Dermis microvascular lymphatic vessel endothelial cell (primary cell): ENCODE results near the gene ECI2. TPM values are rescaled to one million over a fixed set of nuclear protein-coding genes. Genes with fewer than 3 reads are reported as not detected.
"Not testable (repeated sequence)": the region's sequence is repeated elsewhere in the genome, so short reads cannot be mapped to it uniquely, and the experiment has no call there.

Experiments
- DNase-seq, 2 donors: peaks; one replicate each; pipeline versions ENCODE4 v3.0.0 to v3.0.0-alpha.2; 2010; ENCODE audit warnings: low read depth in 2 of 2
- total RNA-seq: library from RNA; depleted of rRNA; stranded (reverse); fragments of >200 nt; gene quantifications from 2 replicates; pipeline ENCODE4 v1.2.1, GENCODE V29; 2014

The ECI2 gene
- total RNA-seq, 1 donor from 2014 or later, result 67.4 TPM

GRCh38 chr6:4103929-4104328 lies 31.4 kb downstream of the ECI2 start:
- no peak for DNase-seq

- no peak for DNase-seq
Measured at GRCh38 chr6:4102687-4103244, 32.6 kb downstream of the ECI2 start.

GRCh38 chr6:4101298-4101697 lies 34.1 kb downstream of the ECI2 start:
- no peak for DNase-seq

GRCh38 chr6:4100655-4101054 lies 34.7 kb downstream of the ECI2 start:
- DNase-seq, result no peak

- no peak for DNase-seq
Measured at GRCh38 chr6:4093288-4093687, 42.1 kb downstream of the ECI2 start.

- DNase-seq, result no peak
Measured at GRCh38 chr6:4091941-4092340, 43.4 kb downstream of the ECI2 start.

GRCh38 chr6:4090043-4090442 lies 45.3 kb downstream of the ECI2 start:
- DNase-seq, result not testable (repeated sequence)

GRCh38 chr6:4088704-4089103 lies 46.7 kb downstream of the ECI2 start:
- DNase-seq, result no peak

GRCh38 chr6:4085332-4085700 lies 50.1 kb downstream of the ECI2 start:
- DNase-seq, result no peak

GRCh38 chr6:4084444-4085331 lies 50.7 kb downstream of the ECI2 start:
- no peak for DNase-seq

GRCh38 chr6:4078691-4079471 lies 56.5 kb downstream of the ECI2 start, which contains the start of gene FAM217A:
TSS of gene FAM217A (minus strand) at chr6:4079137. CDS start at chr6:4077414, 1,723 bp downstream.
- no peak for DNase-seq

- no peak for DNase-seq
Measured at GRCh38 chr6:4074478-4075235, 60.7 kb downstream of the ECI2 start.

- no peak for DNase-seq
Measured at GRCh38 chr6:4071330-4071729, 64.0 kb downstream of the ECI2 start.

- DNase-seq, result no peak
Measured at GRCh38 chr6:4069199-4069598, 66.2 kb downstream of the ECI2 start.

GRCh38 chr6:4067673-4068072 lies 67.7 kb downstream of the ECI2 start:
- no peak for DNase-seq

GRCh38 chr6:4066029-4066755 lies 69.2 kb downstream of the ECI2 start:
- no peak for DNase-seq

Other genes with a start within 250 kb of the ECI2 start
- not detected in 2 replicates for gene FAM217A, start 56.4 kb downstream of the ECI2 start, total RNA-seq